ENCODE data around the gene SERPINF2. TPM values are rescaled to one million over a fixed set of nuclear protein-coding genes. Genes with fewer than 3 reads are reported as not detected.

SERPINF2 gene
- polyA plus RNA-seq, 1 donor (not counting 4 experiments of a cell fraction or from before 2014, with no cell fraction given) = 0.96 TPM

- peaks cover 36% of the 10 kb centered on the region for H3K79me2 ChIP-seq (ENCODE audit: control insufficient read depth, insufficient read depth, low read length)
- H3K9me1 ChIP-seq (ENCODE audit: control insufficient read depth, extremely low read depth, insufficient read depth, low read length) = no peaks in the 10 kb centered on the region
- no peaks in the 10 kb centered on the region for H3K27me3 ChIP-seq (ENCODE audit: control insufficient read depth, extremely low read depth, insufficient read depth, low read length)
- peak overlapping the region; percentile 94 for H3K27ac ChIP-seq (ENCODE audit: control insufficient read depth, insufficient read depth, low read length)
- peaks cover 32% of the 10 kb centered on the region for H4K20me1 ChIP-seq (ENCODE audit: control insufficient read depth, extremely low read depth, insufficient read depth, low read length)
- TF ChIP-seq CTCF (optimal IDR thresholded peaks at IDR 0.05 in 1 of 3, IDR thresholded peaks at IDR 0.05 in 1 of 3, conservative IDR thresholded peaks at IDR 0.05 in 1 of 3; ENCODE audit: extremely low read depth in 1 of 3, insufficient read depth in 2 of 3, low read length in 3 of 3) (peak in 2 of 3 experiments; percentile 18 to 46), EZH2 (IDR thresholded peaks at IDR 0.05; ENCODE audit: low read length) (no peak)
- DNase-seq (ENCODE audit: low read depth, low spot score) (peak; percentile 99), FAIRE-seq (peak; percentile 92)
- H3K9me3 ChIP-seq (ENCODE audit: control insufficient read depth, low read depth, low read length) = no peaks in the 10 kb centered on the region
- peak overlapping the region; percentile 81 to 96 (median 86) for H3K4me3 ChIP-seq (ENCODE audit: control insufficient read depth in 2 of 3, extremely low read depth in 1 of 3, insufficient read depth in 2 of 3, low read depth in 1 of 3, low read length in 3 of 3)
- H3K36me3 ChIP-seq (ENCODE audit: control insufficient read depth in 2 of 2, extremely low read depth in 1 of 2, insufficient read depth in 2 of 2, low read length in 2 of 2) = peaks cover 22 to 25% of the 10 kb centered on the region in 2 experiments
- peak overlapping the region; percentile 93 for H3K9ac ChIP-seq (ENCODE audit: control insufficient read depth, extremely low read depth, insufficient read depth, low read length)
- H3K4me2 ChIP-seq (ENCODE audit: control insufficient read depth, extremely low read depth, insufficient read depth, low read depth, low read length) = peak overlapping the region; percentile 99
- H3K4me1 ChIP-seq (ENCODE audit: control insufficient read depth, extremely low read depth, insufficient read depth, low read length) = peaks cover 42% of the 10 kb centered on the region
- H2AFZ ChIP-seq (ENCODE audit: control insufficient read depth, low read length) = peak overlapping the region; percentile 21
- dilution Hi-C loops (cut with MboI; ENCODE audit: extremely low pct_ligation_motif_present, low sequenced_read_pairs) = no loop called here
Observed at GRCh38 chr17:1716076-1716911, 26.4 kb upstream of the SERPINF2 start.

GRCh38 chr17:1716912-1717695, 25.6 kb upstream of the SERPINF2 start:
- Histone ChIP-seq H3K27me3 (ENCODE audit: control insufficient read depth, extremely low read depth, insufficient read depth, low read length) (no peaks in the 10 kb centered on the region), H3K36me3 (ENCODE audit: control insufficient read depth in 2 of 2, extremely low read depth in 1 of 2, insufficient read depth in 2 of 2, low read length in 2 of 2) (peaks cover 22% of the 10 kb centered on the region in 2 experiments), H2AFZ (ENCODE audit: control insufficient read depth, low read length) (peak overlapping the region; percentile 93), H3K9ac (ENCODE audit: control insufficient read depth, extremely low read depth, insufficient read depth, low read length) (peak overlapping the region; percentile 93), H3K4me3 (ENCODE audit: control insufficient read depth in 2 of 3, extremely low read depth in 1 of 3, insufficient read depth in 2 of 3, low read depth in 1 of 3, low read length in 3 of 3) (peak overlapping the region; percentile 63 to 87 (median 86)), H3K4me2 (ENCODE audit: control insufficient read depth, extremely low read depth, insufficient read depth, low read depth, low read length) (peak overlapping the region; percentile 99), H3K27ac (ENCODE audit: control insufficient read depth, insufficient read depth, low read length) (peak overlapping the region; percentile 94), H3K4me1 (ENCODE audit: control insufficient read depth, extremely low read depth, insufficient read depth, low read length) (peaks cover 38% of the 10 kb centered on the region), H3K9me3 (ENCODE audit: control insufficient read depth, low read depth, low read length) (no peaks in the 10 kb centered on the region), H4K20me1 (ENCODE audit: control insufficient read depth, extremely low read depth, insufficient read depth, low read length) (peaks cover 27% of the 10 kb centered on the region), H3K9me1 (ENCODE audit: control insufficient read depth, extremely low read depth, insufficient read depth, low read length) (no peaks in the 10 kb centered on the region), H3K79me2 (ENCODE audit: control insufficient read depth, insufficient read depth, low read length) (peaks cover 35% of the 10 kb centered on the region)
- peak; percentile 97 for FAIRE-seq
- DNase-seq (ENCODE audit: low read depth, low spot score) = peak; percentile 90
- dilution Hi-C loops (cut with MboI; ENCODE audit: extremely low pct_ligation_motif_present, low sequenced_read_pairs) = no loop called here
- TF ChIP-seq EZH2 (IDR thresholded peaks at IDR 0.05; ENCODE audit: low read length) (no peak), CTCF (optimal IDR thresholded peaks at IDR 0.05 in 1 of 3, IDR thresholded peaks at IDR 0.05 in 1 of 3, conservative IDR thresholded peaks at IDR 0.05 in 1 of 3; ENCODE audit: extremely low read depth in 1 of 3, insufficient read depth in 2 of 3, low read length in 3 of 3) (no peak)
